PC-3 (cell line): ENCODE results near the gene CXXC5.

Experiments
- CTCF ChIP-seq: fragments of 300-600 bp; sonication (generic); conservative IDR thresholded peaks from 2 replicates; pipeline ENCODE4 v1.5.1; 2017; ENCODE audit warnings: antibody characterized with exemption, low read depth, mild to moderate bottlenecking, low read length
- EZH2 ChIP-seq: fragments of 300-600 bp; sonication (generic); IDR thresholded peaks from one replicate; pipeline ENCODE4 v1.6.1; 2017; ENCODE audit warnings: antibody characterized with exemption, mild to moderate bottlenecking, low read length; ENCODE audit not compliant: unreplicated experiment
- EZH2phosphoT487 ChIP-seq: fragments of 300-600 bp; sonication (generic); IDR thresholded peaks from 2 replicates; pipeline ENCODE4 v1.6.1; 2018; ENCODE audit warnings: mild to moderate bottlenecking, antibody characterized with exemption, low read length, borderline replicate concordance

- no peak for TF ChIP-seq CTCF
- TF ChIP-seq EZH2 = no peak
- TF ChIP-seq EZH2phosphoT487 = no peak
These were observed 47.7 kb upstream of the CXXC5 start for GRCh38 chr5:139600336-139600949.
